Chondrocyte (in vitro differentiated cells): ENCODE measurements around the gene RAB5B. TPM values are rescaled to one million over a fixed set of nuclear protein-coding genes. Genes with fewer than 3 reads are reported as not detected.

Experiments used
- DNase-seq: peaks from one replicate; pipeline ENCODE4 v3.0.0; 2021; ENCODE audit warnings: mixed read lengths, low spot score
- H3K27ac Mint-ChIP-seq: one replicate; pipeline ENCODE4 v1.8.0; 2021; ENCODE audit warnings: mild to moderate bottlenecking, moderate library complexity, mixed read lengths; ENCODE audit not compliant: unreplicated experiment
- H3K27me3 Mint-ChIP-seq: 2 replicates; pipeline ENCODE4 v1.8.0; 2021; ENCODE audit warnings: low read depth, mixed read lengths
- H3K36me3 Mint-ChIP-seq: 2 replicates; pipeline ENCODE4 v1.8.0; 2021; ENCODE audit warnings: low read depth, mixed read lengths
- H3K4me1 Mint-ChIP-seq: 2 replicates; pipeline ENCODE4 v1.8.0; 2021; ENCODE audit warnings: low read depth, mild to moderate bottlenecking, mixed read lengths
- H3K4me3 Mint-ChIP-seq: one replicate; pipeline ENCODE4 v1.8.0; 2021; ENCODE audit warnings: mild to moderate bottlenecking, moderate library complexity, mixed read lengths; ENCODE audit not compliant: unreplicated experiment
- H3K9me3 Mint-ChIP-seq: 2 replicates; pipeline ENCODE4 v1.8.0; 2021; ENCODE audit warnings: low read depth, mixed read lengths
- total RNA-seq: library from RNA; stranded (reverse); gene quantifications from 3 replicates; pipeline ENCODE4 v1.2.1, GENCODE V29; 2021
- TF ChIP-seq, protein P1 (sequence below): fragments of 200-600 bp; sonication (generic); IDR thresholded peaks from 2 replicates; pipeline ENCODE4 v1.5.0; 2021; ENCODE audit warnings: antibody characterized with exemption, mild to moderate bottlenecking, moderate library complexity

The RAB5B gene
- total RNA-seq, 1 donor from 2014 or later: 105 TPM

- no peaks in the 10 kb centered on the region for H3K36me3 Mint-ChIP-seq
- peak overlapping the region; percentile 96 for H3K4me3 Mint-ChIP-seq
- no peaks in the 10 kb centered on the region for H3K27me3 Mint-ChIP-seq
- H3K9me3 Mint-ChIP-seq: no peaks in the 10 kb centered on the region
- peak overlapping the region; percentile 99 for H3K27ac Mint-ChIP-seq
- TF ChIP-seq, protein P1, sequence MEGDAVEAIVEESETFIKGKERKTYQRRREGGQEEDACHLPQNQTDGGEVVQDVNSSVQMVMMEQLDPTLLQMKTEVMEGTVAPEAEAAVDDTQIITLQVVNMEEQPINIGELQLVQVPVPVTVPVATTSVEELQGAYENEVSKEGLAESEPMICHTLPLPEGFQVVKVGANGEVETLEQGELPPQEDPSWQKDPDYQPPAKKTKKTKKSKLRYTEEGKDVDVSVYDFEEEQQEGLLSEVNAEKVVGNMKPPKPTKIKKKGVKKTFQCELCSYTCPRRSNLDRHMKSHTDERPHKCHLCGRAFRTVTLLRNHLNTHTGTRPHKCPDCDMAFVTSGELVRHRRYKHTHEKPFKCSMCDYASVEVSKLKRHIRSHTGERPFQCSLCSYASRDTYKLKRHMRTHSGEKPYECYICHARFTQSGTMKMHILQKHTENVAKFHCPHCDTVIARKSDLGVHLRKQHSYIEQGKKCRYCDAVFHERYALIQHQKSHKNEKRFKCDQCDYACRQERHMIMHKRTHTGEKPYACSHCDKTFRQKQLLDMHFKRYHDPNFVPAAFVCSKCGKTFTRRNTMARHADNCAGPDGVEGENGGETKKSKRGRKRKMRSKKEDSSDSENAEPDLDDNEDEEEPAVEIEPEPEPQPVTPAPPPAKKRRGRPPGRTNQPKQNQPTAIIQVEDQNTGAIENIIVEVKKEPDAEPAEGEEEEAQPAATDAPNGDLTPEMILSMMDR: no peak
- DNase-seq: no peak
- H3K4me1 Mint-ChIP-seq: peaks cover 58% of the 10 kb centered on the region
Observed at GRCh38 chr12:55931780-55932550, 41.9 kb upstream of the RAB5B start.

- H3K4me3 Mint-ChIP-seq: peak overlapping the region; percentile 96
- H3K27ac Mint-ChIP-seq: peak overlapping the region; percentile 90
- no peak for DNase-seq
- H3K9me3 Mint-ChIP-seq: no peaks in the 10 kb centered on the region
- H3K27me3 Mint-ChIP-seq: no peaks in the 10 kb centered on the region
- TF ChIP-seq, protein P1: no peak
- peaks cover 61% of the 10 kb centered on the region for H3K4me1 Mint-ChIP-seq
- peaks cover 2% of the 10 kb centered on the region for H3K36me3 Mint-ChIP-seq
Observed at GRCh38 chr12:55932551-55932910, 41.3 kb upstream of the RAB5B start.

- H3K36me3 Mint-ChIP-seq: peaks cover 3% of the 10 kb centered on the region
- TF ChIP-seq, protein P1: no peak
- peak overlapping the region; percentile 96 for H3K4me3 Mint-ChIP-seq
- DNase-seq: no peak
- H3K9me3 Mint-ChIP-seq: no peaks in the 10 kb centered on the region
- H3K27ac Mint-ChIP-seq: peak overlapping the region; percentile 90
- H3K27me3 Mint-ChIP-seq: no peaks in the 10 kb centered on the region
- peaks cover 57% of the 10 kb centered on the region for H3K4me1 Mint-ChIP-seq
Observed at GRCh38 chr12:55933169-55933798, 40.6 kb upstream of the RAB5B start.

DNA sequence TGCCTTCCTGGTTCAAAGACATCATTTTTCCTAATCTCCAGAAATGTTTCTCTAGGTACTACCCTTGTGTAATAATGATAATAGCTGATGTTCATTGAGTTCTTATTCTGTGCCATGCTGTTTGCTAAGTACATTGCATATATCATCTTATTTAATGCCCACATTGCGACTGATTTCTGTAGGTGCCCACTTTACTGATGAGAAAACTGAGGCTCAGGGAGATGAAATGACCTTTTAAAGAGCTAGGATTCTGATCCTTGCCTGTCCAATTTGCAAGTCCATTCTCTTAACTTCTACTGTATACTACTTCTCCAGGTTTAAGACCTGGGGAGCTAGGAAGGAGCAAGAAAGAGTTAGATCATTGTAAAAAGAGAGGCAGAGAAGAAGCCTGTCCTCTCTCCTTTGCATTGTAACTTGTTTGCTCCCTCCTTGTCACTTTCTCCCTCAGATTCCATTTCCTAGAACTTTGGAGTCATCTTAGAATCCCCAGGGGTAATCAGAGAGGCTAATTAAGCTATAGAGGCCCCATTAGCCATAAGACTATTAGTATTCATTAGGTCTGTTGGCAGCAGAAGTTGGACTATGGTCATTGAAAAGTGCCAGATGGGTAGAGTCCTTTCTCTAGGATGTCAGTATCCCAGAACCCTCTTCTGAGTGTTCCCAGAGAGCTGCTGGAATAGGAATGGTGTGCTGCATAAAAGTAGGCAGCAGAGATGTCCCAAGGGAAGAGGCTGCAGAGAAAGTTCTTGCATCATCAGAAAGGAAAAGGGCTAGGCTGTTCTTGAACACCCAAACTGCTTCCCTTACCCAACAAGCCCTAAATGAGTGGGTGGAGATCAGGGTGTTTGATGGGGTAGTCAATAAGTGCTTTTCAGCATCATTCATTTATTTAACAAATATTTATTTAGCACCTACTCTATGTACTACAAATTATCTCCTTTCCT, 39.8 kb upstream of the RAB5B start:
- Mint-ChIP-seq H3K4me3 (no peak overlapping the region), H3K9me3 (no peaks in the 10 kb centered on the region), H3K4me1 (peaks cover 57% of the 10 kb centered on the region), H3K27ac (no peak overlapping the region), H3K36me3 (peaks cover 4% of the 10 kb centered on the region), H3K27me3 (no peaks in the 10 kb centered on the region)
- TF ChIP-seq, protein P1: no peak
- DNase-seq: no peak

DNA sequence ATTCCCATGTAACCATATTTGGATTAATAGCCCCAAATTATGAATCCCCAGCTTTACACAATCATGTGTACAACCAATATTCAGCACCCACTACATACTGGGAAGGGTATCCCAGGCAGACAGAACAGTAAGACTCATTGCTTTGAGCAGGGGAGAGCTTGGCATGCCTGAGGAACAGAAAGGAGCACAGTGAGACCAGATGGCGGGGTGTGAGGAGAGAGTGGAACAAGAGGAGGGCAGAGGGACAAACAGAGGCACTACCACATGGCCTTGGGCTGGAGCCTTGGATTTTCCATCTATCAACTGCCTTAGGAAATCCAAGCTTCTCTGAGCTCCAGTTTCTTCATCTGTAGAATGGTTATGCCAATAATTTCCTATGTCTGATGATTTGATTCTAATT, 39.1 kb upstream of the RAB5B start:
- TF ChIP-seq, protein P1: no peak
- no peaks in the 10 kb centered on the region for H3K27me3 Mint-ChIP-seq
- no peak overlapping the region for H3K4me3 Mint-ChIP-seq
- peak overlapping the region; percentile 9 for H3K27ac Mint-ChIP-seq
- H3K9me3 Mint-ChIP-seq: no peaks in the 10 kb centered on the region
- H3K4me1 Mint-ChIP-seq: peaks cover 55% of the 10 kb centered on the region
- DNase-seq: no peak
- H3K36me3 Mint-ChIP-seq: peaks cover 4% of the 10 kb centered on the region
